Measurements from ENCODE around the gene NPS. TPM values are rescaled to one million over a fixed set of nuclear protein-coding genes. Genes with fewer than 3 reads are reported as not detected.

NPS gene
- total RNA-seq, 6 experiments from 2014 or later, result not detected

GRCh38 chr10:127580822-127581221, 31.7 kb downstream of the NPS start:
- Histone ChIP-seq H3K9me3 (no peaks in the 10 kb centered on the region), H3K36me3 (no peaks in the 10 kb centered on the region), H3K27me3 (no peaks in the 10 kb centered on the region), H3K4me1 (no peaks in the 10 kb centered on the region), H3K4me3 (no peak overlapping the region), H3K27ac (no peak overlapping the region)
- intact Hi-C loops (cut with DNase I), result no loop called here
- DNase-seq (no peak), ATAC-seq (no peak)
- no peak for TF ChIP-seq POLR2A (IDR thresholded peaks at IDR 0.05)
- no peak for TF ChIP-seq CTCF (IDR thresholded peaks at IDR 0.05)
- WGBS (ENCODE audit: insufficient coverage, low coverage, low lambda C conversion rate, missing lambda C conversion rate), result 53% methylated on average over 17 of the region's 17 CpGs

GRCh38 chr10:127585519-127586023, 36.5 kb downstream of the NPS start:
- Histone ChIP-seq H3K4me3 (no peak overlapping the region), H3K4me1 (no peaks in the 10 kb centered on the region), H3K9me3 (no peaks in the 10 kb centered on the region), H3K36me3 (no peaks in the 10 kb centered on the region), H3K27me3 (no peaks in the 10 kb centered on the region), H3K27ac (no peak overlapping the region)
- intact Hi-C loops (cut with DNase I), result no loop called here
- ATAC-seq, result no peak
- no peak for DNase-seq
- TF ChIP-seq CTCF (IDR thresholded peaks at IDR 0.05) (no peak), POLR2A (IDR thresholded peaks at IDR 0.05) (no peak)
- 52% methylated on average over 4 of the region's 4 CpGs for WGBS (ENCODE audit: insufficient coverage, low coverage, low lambda C conversion rate, missing lambda C conversion rate)

GRCh38 chr10:127587668-127588365, 38.7 kb downstream of the NPS start:
- Histone ChIP-seq H3K4me1 (no peaks in the 10 kb centered on the region), H3K27ac (no peak overlapping the region), H3K9me3 (no peaks in the 10 kb centered on the region), H3K27me3 (no peaks in the 10 kb centered on the region), H3K4me3 (no peak overlapping the region), H3K36me3 (no peaks in the 10 kb centered on the region)
- no peak for DNase-seq
- WGBS (ENCODE audit: insufficient coverage, low coverage, low lambda C conversion rate, missing lambda C conversion rate), result 28% methylated on average over 4 of the region's 4 CpGs
- ATAC-seq, result no peak
- TF ChIP-seq CTCF (IDR thresholded peaks at IDR 0.05) (no peak), POLR2A (IDR thresholded peaks at IDR 0.05) (no peak)
- intact Hi-C loops (cut with DNase I), result no loop called here

GRCh38 chr10:127592586-127592985, 43.5 kb downstream of the NPS start:
- no peaks in the 10 kb centered on the region for H3K27me3 ChIP-seq
- intact Hi-C loops (cut with DNase I), result no loop called here
- 10% methylated on average over 3 of the region's 7 CpGs for WGBS (ENCODE audit: insufficient coverage, low coverage, low lambda C conversion rate, missing lambda C conversion rate)
- H3K36me3 ChIP-seq, result no peaks in the 10 kb centered on the region
- DNase-seq, result no peak
- TF ChIP-seq POLR2A (IDR thresholded peaks at IDR 0.05), result no peak
- no peak for TF ChIP-seq CTCF (IDR thresholded peaks at IDR 0.05)
- H3K4me1 ChIP-seq, result no peaks in the 10 kb centered on the region
- ATAC-seq, result no peak
- H3K4me3 ChIP-seq, result no peak overlapping the region
- no peaks in the 10 kb centered on the region for H3K9me3 ChIP-seq
- no peak overlapping the region for H3K27ac ChIP-seq
